Peyer's patch (tissue), 4 donors: Measurements from ENCODE around the gene CA11. TPM values are rescaled to one million over a fixed set of nuclear protein-coding genes. Genes with fewer than 3 reads are reported as not detected.
A peak's percentile ranks its signal among the peaks of the same experiment; 100 is the strongest.
"Not testable (repeated sequence)": the region's sequence is repeated elsewhere in the genome, so short reads cannot be mapped to it uniquely, and the experiment has no call there.

Experiments
- DNase-seq, 3 donors: peaks; one replicate each; pipeline ENCODE4 v3.0.0-alpha.2; 2017 to 2019
- H3K27ac ChIP-seq, 4 donors: fragments of 200-600 bp; sonication (generic); one replicate each; pipeline ENCODE4 v1.5.1; 2016 to 2019
- H3K27me3 ChIP-seq, 2 donors: fragments of 200-600 bp; sonication (generic); one replicate each; pipeline ENCODE4 v1.5.1; 2019
- H3K36me3 ChIP-seq, 3 donors: fragments of 200-600 bp; sonication (generic); one replicate each; pipeline ENCODE4 v1.5.1; 2016 to 2019
- H3K4me1 ChIP-seq, 4 donors: fragments of 200-600 bp; sonication (generic); one replicate each; pipeline ENCODE4 v1.5.1; 2016 to 2019
- H3K4me3 ChIP-seq, 4 donors: fragments of 200-600 bp; sonication (generic); 1 replicate in 3 of 4; 2 replicates in 1 of 4; pipeline ENCODE4 v1.5.1; 2016 to 2019; ENCODE audit warnings: mild to moderate bottlenecking in 1 of 4
- H3K9me3 ChIP-seq, 4 donors: fragments of 200-600 bp; sonication (generic); one replicate each; pipeline ENCODE4 v1.5.1; 2016 to 2019; ENCODE audit warnings: mild to moderate bottlenecking in 1 of 4
- POLR2A ChIP-seq, 2 donors: fragments of 450-650 bp; IDR thresholded peaks; one replicate each; pipeline ENCODE4 v1.5.1; 2017; ENCODE audit warnings: antibody characterized with exemption in 2 of 2, mild to moderate bottlenecking in 2 of 2, moderate library complexity in 2 of 2
- total RNA-seq, 4 donors: library from RNA; depleted of rRNA; stranded (reverse); fragments of >200 nt; gene quantifications; one replicate each; pipeline ENCODE4 v1.1.0, GENCODE V29; 2016
- TF ChIP-seq, protein P1 (sequence below), 6 experiments: fragments of 450-650 bp in 4 of 6; fragments of 200-600 bp in 2 of 6; sonication (generic) in 1 of 6; IDR thresholded peaks; one replicate each; pipeline ENCODE4 v1.5.1; 2017 to 2019; ENCODE audit warnings: antibody characterized with exemption in 6 of 6, mild to moderate bottlenecking in 3 of 6, moderate library complexity in 1 of 6

CA11 gene
- total RNA-seq, 4 donors from 2014 or later, result 0.70 to 8.3 (median 2.1) TPM

- H3K4me3 ChIP-seq, result peak overlapping the region in 3 of 4 donors; percentile 26 to 91 (median 39)
Measured at GRCh38 chr19:48634036-48634342, 12.0 kb downstream of the CA11 start.

GRCh38 chr19:48633148-48634035 is 12.6 kb downstream of the CA11 start:
- TF ChIP-seq, protein P1, sequence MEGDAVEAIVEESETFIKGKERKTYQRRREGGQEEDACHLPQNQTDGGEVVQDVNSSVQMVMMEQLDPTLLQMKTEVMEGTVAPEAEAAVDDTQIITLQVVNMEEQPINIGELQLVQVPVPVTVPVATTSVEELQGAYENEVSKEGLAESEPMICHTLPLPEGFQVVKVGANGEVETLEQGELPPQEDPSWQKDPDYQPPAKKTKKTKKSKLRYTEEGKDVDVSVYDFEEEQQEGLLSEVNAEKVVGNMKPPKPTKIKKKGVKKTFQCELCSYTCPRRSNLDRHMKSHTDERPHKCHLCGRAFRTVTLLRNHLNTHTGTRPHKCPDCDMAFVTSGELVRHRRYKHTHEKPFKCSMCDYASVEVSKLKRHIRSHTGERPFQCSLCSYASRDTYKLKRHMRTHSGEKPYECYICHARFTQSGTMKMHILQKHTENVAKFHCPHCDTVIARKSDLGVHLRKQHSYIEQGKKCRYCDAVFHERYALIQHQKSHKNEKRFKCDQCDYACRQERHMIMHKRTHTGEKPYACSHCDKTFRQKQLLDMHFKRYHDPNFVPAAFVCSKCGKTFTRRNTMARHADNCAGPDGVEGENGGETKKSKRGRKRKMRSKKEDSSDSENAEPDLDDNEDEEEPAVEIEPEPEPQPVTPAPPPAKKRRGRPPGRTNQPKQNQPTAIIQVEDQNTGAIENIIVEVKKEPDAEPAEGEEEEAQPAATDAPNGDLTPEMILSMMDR (IDR thresholded peaks at IDR 0.05), result no peak
- TF ChIP-seq POLR2A (IDR thresholded peaks at IDR 0.05), result peak; percentile 38 to 86
- Histone ChIP-seq H3K27me3 (no peaks in the 10 kb centered on the region), H3K4me1 (peaks cover 6 to 66% (median 18%) of the 10 kb centered on the region in 4 donors), H3K36me3 (peaks cover 0 to 26% (median 0%) of the 10 kb centered on the region in 3 donors), H3K27ac (peak overlapping the region; percentile 96 to 98 (median 96)), H3K9me3 (no peaks in the 10 kb centered on the region), H3K4me3 (peak overlapping the region in 2 of 4 donors; percentile 39 to 91)
- peak in 2 of 3 donors; percentile 88 to 91 for DNase-seq

More at GRCh38 chr19:48634036-48634342, 12.0 kb downstream of the CA11 start:
- H3K4me1 ChIP-seq, result peaks cover 6 to 66% (median 19%) of the 10 kb centered on the region in 4 donors
- DNase-seq, result no peak
- no peak for TF ChIP-seq POLR2A (IDR thresholded peaks at IDR 0.05)
- TF ChIP-seq, protein P1 (IDR thresholded peaks at IDR 0.05), result no peak
- H3K27ac ChIP-seq, result peak overlapping the region; percentile 96 to 98 (median 96)
- H3K9me3 ChIP-seq, result no peaks in the 10 kb centered on the region
- H3K27me3 ChIP-seq, result no peaks in the 10 kb centered on the region
- peaks cover 0 to 23% (median 0%) of the 10 kb centered on the region in 3 donors for H3K36me3 ChIP-seq

- H3K27me3 ChIP-seq, result no peaks in the 10 kb centered on the region
- TF ChIP-seq POLR2A (IDR thresholded peaks at IDR 0.05), result no peak
- TF ChIP-seq, protein P1 (IDR thresholded peaks at IDR 0.05), result no peak
- no peaks in the 10 kb centered on the region for H3K9me3 ChIP-seq
- peaks cover 6 to 72% (median 18%) of the 10 kb centered on the region in 4 donors for H3K4me1 ChIP-seq
- DNase-seq, result peak in 1 of 3 donors; percentile 68
- H3K36me3 ChIP-seq, result peaks cover 0 to 30% (median 0%) of the 10 kb centered on the region in 3 donors
- H3K4me3 ChIP-seq, result peak overlapping the region in 1 of 4 donors; percentile 22
- peak overlapping the region in 3 of 4 donors; percentile 96 to 98 (median 96) for H3K27ac ChIP-seq
Measured at GRCh38 chr19:48632692-48633147, 13.3 kb downstream of the CA11 start.

GRCh38 chr19:48632286-48632685 is 13.7 kb downstream of the CA11 start:
- Histone ChIP-seq H3K36me3 (peaks cover 0 to 30% (median 0%) of the 10 kb centered on the region in 3 donors), H3K27ac (peak overlapping the region in 3 of 4 donors; percentile 96 to 98 (median 96)), H3K4me1 (peaks cover 6 to 76% (median 18%) of the 10 kb centered on the region in 4 donors)
- H3K27me3 ChIP-seq, H3K4me3 ChIP-seq, H3K9me3 ChIP-seq, DNase-seq: not testable (repeated sequence)

DNA sequence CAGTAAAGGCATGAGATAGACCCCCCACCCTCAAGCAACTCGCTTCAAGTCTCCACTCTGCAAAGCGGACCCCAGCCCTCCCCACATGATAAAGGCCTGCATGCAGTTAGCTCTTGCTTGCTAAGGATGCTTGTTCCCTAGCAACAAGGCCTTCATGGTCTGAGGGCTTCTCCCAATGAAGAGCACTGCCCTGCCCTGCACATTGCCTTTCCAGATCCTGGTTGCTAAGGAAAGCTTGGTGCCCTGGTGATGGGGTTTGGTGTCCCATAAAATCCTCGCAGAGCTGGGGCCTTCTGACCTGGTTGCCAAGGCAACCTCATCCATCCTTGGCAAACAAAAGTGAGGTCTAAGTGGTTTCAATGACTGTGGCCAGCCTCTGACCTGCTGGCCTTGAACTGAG is 14.8 kb downstream of the CA11 start:
- H3K4me3 ChIP-seq, result peak overlapping the region in 1 of 4 donors; percentile 23

More for the DNA sequence above, 14.8 kb downstream of the CA11 start:
- TF ChIP-seq POLR2A (IDR thresholded peaks at IDR 0.05), result no peak
- TF ChIP-seq, protein P1 (IDR thresholded peaks at IDR 0.05), result no peak
- DNase-seq, result no peak
- no peaks in the 10 kb centered on the region for H3K9me3 ChIP-seq
- peaks cover 6 to 81% (median 18%) of the 10 kb centered on the region in 4 donors for H3K4me1 ChIP-seq
- H3K27ac ChIP-seq, result peak overlapping the region; percentile 55 to 91 (median 76)
- H3K36me3 ChIP-seq, result peaks cover 0 to 30% (median 0%) of the 10 kb centered on the region in 3 donors
- H3K27me3 ChIP-seq, result no peaks in the 10 kb centered on the region
